NK-92 (cell line): ENCODE results near the gene KRTAP19-2.
"Not testable (repeated sequence)": the region's sequence is repeated elsewhere in the genome, so short reads cannot be mapped to it uniquely, and the experiment has no call there.

ENCODE experiments used
- DNase-seq: peaks from one replicate; lab custom pipeline; 2025; ENCODE audit not compliant: unreplicated experiment; lab: John Stamatoyannopoulos, UW

Gene KRTAP19-2, protein sequence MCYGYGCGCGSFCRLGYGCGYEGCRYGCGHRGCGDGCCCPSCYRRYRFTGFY

DNA sequence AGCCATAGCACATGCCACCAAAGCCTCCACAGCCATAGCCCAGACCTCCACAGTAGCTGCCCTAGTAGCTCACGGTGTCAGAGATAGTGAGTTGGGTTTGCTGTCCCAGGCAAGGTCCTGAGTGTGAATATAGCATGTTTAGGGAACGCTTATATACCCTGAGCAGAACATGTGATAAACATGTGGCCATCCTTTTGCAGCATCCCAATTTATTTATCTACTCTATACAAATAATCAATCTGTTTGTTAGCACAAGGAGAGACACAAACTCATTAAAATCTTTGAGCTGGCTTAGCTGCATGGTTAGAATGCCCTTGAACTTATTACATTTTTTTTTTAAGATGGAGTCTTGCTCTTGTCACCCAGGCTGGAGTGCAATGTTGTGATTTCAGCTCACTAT, at the start of gene KRTAP19-2:
TSS of gene KRTAP19-2 (minus strand) at position 101 of the 400 bp plus-strand sequence. CDS start at position 13, 88 bp downstream.
- no peak for DNase-seq

DNA sequence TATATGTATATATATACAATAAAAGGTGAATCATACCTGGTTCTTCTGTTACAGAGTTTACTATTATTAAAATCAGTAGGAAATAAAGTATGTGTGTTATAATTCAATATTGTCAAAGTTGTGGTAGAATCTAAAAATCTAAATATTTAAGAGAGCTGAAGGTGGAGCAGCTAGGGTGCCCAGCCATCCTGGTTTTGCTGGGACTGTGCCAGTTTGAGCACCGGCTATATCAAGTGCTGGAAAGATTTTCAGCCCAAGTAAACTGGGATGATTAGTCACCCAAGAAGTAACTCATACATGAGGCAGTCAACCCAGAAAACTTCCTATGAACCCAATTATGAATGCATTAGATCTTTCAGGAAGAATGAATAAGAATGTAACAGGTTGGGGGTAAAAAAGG, 31.6 kb upstream of the KRTAP19-2 start:
- no peak for DNase-seq

DNA sequence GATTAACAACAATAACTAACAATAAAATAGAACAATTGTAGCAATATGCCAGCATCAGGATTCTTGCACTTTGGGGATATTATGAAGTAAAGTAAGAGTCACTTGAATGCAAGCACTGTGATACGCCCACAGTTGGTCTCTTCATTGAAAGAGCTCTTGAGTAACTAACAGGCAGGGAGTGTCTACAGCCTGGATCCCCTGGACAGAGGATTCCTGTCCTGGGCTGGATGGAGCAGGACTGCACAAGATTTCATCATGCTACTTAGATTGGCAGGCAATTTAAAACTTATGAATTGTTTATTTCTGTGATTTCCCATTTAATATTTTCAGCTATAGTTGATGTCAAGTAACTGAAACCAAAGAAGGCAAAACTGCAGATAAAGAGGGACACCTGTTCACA, 28.4 kb upstream of the KRTAP19-2 start:
- DNase-seq, result no peak

DNA sequence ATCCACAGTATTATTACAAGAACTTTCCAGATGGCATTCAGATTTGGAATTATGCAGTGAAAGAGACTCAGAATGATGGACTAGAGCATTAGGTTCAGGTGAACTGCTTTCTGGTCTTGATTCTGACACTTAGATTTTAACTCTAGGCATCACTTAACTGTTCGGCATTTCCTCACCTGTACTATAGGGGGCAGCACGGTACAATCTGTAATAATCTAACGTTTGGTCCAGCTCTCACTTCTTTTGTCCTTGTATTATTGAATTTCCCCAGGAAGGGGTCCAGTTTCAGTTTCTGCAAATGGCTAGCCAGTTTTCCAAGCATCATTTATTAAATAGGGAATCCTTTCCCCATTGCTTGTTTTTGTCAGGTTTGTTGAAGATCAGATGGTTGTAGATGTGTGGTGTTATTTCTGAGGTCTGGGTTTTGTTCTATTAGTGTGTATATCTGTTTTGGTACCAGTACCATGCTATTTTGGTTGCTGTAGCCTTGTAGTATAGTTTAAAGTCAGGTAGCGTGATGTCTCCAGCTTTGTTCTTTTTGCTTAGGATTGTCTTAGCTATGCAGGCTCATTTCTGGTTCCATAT, 18.5 kb upstream of the KRTAP19-2 start:
- DNase-seq, result not testable (repeated sequence)

DNA sequence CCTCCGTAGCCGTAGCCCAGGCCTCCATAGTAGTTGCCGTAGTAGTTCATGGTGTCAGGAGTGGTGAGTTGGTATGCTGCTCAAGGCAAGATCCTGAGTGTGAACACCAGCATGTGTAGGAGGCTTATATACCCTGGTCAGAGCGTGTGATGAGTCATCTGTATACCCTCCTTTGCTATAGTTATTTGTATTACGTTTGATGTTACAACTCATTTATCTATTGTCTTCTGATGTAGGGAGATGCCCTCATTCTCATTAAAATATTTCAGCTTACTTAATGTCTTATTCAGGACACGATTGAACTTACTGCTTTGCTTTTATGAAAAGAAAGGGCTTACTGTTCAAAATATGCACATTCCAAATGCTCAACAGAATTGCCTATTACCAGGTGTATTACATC, 14.8 kb upstream of the KRTAP19-2 start, which contains the start of gene KRTAP19-5:
TSS of gene KRTAP19-5 (minus strand) at position 101 of the 400 bp plus-strand sequence. CDS start at position 50, 51 bp downstream.
- no peak for DNase-seq

DNA sequence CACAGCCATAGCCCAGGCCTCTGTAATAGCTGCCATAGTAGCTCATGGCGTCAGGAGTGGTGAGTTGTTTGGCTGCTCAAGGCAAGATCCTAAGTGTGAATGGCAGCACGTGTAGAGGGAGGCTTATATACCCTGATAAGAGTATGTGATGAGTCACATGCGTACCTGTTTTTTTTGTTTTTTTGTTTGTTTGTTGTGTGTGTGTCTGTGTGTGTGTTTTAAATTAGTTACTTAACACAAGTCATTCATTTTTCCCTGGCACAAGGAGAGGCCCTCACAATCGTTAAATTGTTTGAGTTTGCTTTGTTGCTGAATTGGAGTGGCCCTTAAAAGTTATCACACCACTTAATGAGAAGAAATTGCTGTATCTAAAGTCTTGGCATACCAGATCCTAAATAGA, 9.8 kb upstream of the KRTAP19-2 start, which contains the start of gene KRTAP19-4:
TSS of gene KRTAP19-4 (minus strand) at position 101 of the 400 bp plus-strand sequence. CDS start at position 46, 55 bp downstream.
- DNase-seq, result no peak

DNA sequence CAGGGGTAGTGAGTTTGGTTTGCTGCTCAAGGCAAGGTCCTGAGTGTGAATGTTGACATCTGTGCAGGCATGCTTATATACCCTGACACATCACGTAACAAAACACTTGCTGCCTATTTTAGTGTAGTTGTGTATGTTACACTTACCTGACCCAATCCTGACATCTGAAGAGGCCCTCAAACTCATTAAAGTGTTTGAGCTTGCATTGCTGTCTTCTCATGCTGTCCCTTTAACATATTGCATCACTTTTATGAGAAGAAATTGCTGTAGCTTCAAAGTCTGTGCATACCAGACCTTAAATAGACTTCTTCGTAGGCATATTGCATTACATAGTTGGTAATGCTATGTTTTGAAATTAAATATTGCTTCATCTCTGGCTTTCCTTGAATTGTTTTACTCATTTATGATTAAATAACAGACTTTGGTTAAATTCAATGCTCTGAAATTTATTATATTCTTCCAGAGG, 4.8 kb upstream of the KRTAP19-2 start, which contains the start of gene KRTAP19-3:
TSS of gene KRTAP19-3 (minus strand) at position 51 of the 466 bp plus-strand sequence. CDS start 56 bp downstream, outside the sequence.
- no peak for DNase-seq

DNA sequence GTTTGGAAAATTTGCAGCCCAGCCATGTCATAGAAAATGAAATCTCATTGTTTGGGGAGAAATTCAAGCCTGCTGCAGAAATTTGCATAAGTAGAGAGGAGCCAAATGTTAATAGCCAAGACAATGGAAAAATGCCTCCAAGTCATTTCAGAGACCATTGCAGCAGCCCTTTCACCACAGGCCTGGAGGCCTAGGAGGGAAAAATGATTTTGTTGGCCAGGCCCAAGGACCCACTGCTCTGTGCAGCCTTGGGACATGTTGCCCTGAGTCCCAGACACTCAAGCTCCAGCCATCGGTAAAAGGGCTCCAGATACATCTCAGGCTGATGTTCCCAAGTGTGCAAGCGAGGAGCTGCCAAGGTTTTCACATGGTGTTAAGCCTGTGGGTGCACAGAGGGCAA, 1.1 kb downstream of the KRTAP19-2 start:
- no peak for DNase-seq

DNA sequence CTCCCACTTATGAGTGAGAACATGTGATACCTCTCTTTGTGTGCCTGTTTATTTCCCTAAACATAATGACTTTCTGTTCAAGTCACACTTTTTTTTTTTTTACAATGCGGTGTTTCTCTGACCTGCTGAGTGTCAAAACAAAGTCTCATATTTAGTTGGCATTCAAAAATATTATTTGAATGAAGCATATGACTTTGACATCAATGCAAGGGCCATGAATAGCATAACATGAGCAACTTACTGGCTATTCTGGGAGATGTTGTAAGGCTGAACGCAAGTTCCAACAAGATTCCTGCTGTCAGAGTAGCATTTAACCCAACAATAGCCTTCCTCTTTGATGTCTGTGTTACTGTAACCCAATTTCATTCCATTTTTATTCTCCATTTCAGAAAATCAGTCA, 5.1 kb downstream of the KRTAP19-2 start:
- no peak for DNase-seq

DNA sequence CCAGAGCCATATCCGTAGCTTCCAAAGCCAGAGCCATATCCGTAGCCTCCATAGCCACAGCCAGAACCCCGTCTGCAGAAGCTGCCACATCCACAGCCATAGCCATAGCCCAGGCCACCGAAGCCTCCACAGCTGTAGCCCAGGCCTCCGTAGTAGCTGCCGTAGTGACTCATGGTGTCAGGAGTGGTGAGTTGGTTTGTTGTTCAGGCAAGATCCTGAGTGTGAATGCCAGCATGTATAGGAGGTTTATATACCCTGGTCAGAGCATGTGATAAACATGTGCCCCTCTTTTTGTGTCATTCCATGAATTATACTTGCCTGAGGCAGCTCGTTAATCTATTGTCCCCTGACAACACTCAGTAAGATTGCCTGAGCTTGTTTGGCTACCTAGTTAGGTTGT, 7.1 kb downstream of the KRTAP19-2 start, which contains the start of gene KRTAP19-1:
TSS of gene KRTAP19-1 (minus strand) at position 223 of the 400 bp plus-strand sequence. CDS start at position 173, 50 bp downstream.
- no peak for DNase-seq

DNA sequence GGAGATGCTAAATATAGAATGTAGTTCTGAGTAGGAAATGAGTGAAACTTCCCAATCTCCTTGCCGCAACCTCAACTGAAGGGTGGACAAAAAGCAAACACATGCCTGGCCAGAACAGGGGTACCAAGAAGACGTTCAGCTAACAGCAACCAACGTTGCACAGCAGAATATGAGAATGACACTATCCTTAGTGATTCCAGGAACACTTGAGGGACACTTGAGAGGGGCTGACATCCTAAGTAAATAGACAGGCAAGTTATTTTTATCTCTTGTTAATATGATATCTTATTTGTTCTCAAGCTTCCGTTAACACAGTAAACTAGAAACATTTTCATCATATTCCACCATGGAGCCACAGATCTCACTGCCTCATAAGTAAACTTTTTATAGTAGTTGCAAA, 8.0 kb downstream of the KRTAP19-2 start:
- no peak for DNase-seq

DNA sequence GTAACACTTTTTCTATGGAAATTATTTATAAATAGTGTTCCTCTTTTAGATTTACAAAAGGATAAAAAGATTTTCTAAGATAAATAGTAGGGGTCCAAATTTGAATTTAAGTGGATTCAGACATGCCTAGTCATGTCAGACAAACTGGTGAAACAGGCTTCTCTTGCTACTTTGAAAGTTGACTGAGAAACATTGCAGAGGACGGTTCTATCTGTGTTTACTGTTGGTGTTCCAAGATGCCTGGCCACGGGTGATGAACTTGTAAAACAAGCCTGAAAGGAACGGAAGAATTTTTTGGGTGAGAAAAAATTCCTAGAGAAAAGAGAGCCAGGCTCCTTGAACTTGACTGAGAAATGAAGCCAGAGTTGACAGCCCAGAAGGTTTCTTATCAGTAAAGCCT, 9.2 kb downstream of the KRTAP19-2 start:
- no peak for DNase-seq

DNA sequence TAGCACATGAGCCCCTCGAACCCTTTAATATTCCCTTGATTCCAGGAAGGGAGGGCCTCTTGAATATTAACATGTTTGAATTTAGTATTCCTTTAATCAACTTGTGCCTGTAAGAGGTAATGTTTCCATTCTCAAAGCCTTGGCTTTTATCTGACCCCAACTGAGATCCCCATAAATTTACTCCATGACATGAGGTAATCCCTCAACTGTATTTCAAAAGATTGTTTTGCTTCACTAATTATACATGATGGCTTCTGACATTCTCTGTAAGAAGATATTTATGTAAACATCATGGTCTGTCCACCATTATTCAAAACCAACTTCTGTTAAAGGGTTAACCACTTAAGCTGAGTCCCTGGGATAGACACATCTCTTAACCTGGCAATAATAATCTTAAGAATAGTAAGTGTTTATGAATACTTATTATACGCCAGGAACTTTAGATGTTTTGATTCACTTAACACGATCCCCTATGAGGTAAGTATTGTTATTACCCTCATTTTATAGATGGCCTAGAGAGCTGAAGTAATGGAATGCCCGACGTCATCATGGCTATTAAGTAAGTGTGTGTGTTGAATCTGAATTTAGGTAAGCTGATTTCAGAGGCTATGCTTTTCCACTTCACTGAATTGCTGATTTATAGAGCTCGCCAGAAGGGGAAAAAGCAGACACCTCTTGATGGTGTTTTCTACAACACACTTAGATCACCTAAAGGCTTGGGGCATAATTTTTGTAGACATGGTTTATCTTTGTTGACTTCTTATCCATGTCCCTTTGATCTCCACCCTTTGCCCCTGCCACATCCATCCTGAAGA, 18.1 kb downstream of the KRTAP19-2 start:
- no peak for DNase-seq

DNA sequence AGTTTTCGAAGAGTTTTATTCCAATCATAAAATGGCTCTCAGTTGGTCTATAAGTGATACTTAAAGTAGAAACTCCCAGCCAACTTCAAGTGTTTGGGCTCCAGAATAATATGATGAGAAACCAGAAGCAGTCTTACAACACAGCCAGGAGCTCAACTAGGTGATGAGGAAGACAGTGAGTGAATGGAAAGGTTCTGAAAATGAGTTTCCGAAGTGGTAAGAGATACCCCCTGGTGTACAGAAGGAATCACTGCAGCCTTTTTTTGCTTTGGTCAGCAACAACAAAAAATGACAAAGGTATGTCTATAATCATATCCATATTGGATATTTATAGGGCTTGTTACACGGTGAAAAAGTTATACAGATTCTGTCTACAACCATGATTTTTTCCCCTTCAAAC, 23.5 kb downstream of the KRTAP19-2 start:
- no peak for DNase-seq

DNA sequence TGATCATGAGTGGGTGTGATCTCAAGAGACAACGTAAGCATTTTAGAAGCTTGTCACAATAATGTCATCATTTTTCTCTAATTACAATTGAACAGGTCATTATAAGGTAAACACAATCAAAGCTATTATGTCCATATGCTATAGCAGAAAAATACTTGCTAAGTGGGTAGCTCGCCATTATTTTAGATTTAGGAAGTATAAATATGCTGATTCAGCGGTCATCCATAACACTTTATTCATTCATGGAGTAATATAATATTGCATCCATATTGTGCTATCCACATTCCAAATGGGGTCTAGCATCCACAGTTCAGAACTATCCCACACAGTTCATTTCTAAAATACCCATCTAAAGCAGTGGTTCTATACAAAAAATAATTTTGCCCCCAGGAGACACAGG, 38.7 kb downstream of the KRTAP19-2 start:
- no peak for DNase-seq

DNA sequence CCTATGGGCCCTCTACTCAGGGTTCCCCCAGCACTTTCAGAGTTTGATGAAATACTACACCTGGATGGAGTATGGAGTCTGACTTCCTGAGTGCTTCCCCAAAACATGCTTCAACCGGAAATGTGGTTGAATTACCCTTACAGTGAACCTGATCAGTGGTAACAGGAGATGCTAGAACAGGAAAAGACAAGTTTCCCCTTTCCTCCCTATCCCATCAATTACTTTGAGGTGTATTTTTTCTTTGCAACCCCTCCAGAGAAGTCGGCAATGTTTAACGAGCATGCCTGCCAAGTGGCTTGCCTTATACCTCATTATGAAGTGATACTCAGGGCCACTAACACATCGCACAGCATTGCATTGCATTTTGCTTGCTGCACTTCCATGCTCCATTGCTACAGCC, 40.2 kb downstream of the KRTAP19-2 start:
- DNase-seq, result no peak

DNA sequence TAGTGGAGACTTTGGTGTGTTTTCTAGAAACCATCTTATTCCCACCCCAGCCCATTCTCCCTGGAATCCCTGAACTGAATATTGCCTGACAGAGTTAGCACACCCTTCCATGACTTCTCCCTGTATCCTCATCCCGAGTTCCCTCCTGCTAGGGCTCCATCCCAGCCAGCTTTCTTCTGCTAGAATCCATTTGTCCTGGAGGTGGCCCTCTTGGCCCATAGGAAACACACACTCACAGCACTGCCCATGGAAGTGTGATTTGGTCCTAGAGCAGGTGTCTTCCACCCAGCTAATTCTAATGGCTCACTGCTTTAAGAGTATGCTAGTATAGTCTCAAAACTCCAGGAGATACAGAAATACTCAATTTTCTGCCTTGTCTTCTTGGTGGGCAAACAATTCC, 43.0 kb downstream of the KRTAP19-2 start:
- no peak for DNase-seq

DNA sequence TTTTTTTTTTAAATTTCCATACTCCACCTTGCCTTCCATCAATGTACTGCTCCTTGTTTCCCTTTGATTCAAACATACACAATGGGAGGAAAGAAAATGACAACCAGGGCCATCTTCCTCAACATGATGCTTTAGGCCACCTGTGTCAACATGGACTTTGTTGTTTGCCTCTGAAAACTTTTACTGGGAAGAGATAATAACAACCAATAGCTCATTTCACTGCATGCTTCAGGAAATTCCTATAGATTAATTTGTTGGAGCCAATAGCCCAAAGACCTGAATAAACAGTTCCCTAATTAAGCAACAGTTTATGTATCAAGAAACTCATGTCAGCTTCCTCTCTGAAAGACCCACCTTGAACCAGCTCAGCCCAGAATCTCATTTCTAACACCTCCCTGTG, 44.0 kb downstream of the KRTAP19-2 start:
- no peak for DNase-seq

DNA sequence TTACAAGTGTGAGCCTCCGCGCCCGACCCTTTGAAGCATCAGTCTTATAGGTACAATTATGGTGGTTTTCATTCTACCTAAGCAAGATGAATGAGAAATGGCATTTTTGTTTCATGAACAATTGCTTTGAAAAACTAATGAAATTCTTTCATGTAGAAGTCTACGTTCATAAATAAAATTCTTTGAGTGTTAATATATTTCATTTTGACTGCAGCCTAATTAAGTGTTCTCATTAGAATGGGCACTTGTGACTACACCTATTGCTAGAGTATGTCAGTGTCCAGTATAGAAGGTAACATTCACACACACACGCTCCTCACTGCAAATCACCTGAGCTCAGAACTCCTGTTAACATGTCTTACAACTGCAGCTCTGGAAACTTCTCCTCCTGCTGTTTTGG, 47.3 kb downstream of the KRTAP19-2 start, which contains the start of gene KRTAP15-1:
TSS of gene KRTAP15-1 (plus strand) at position 301 of the 400 bp plus-strand sequence. CDS start at position 354, 53 bp downstream.
- no peak for DNase-seq
